HG03135 (cell line): ENCODE data around the gene NCMAP.
"Not testable (repeated sequence)": the region's sequence is repeated elsewhere in the genome, so short reads cannot be mapped to it uniquely, and the experiment has no call there.

Experiments used
- ATAC-seq: cut with Tn5 transposase; IDR thresholded peaks from one replicate; pipeline ENCODE4 v1.9.1; 2021; ENCODE audit warnings: mild to moderate bottlenecking, moderate library complexity; ENCODE audit not compliant: unreplicated experiment

NCMAP gene

GRCh38 chr1:24541711-24542346 is 14.1 kb upstream of the NCMAP start:
- ATAC-seq = no peak

GRCh38 chr1:24544239-24544638 is 11.6 kb upstream of the NCMAP start:
- ATAC-seq = no peak

- ATAC-seq = no peak
Observed at GRCh38 chr1:24545662-24546061, 10.2 kb upstream of the NCMAP start.

GRCh38 chr1:24547195-24547594 is 8.7 kb upstream of the NCMAP start:
- ATAC-seq = no peak

- ATAC-seq = no peak
Observed at GRCh38 chr1:24548070-24548469, 7.8 kb upstream of the NCMAP start.

GRCh38 chr1:24549210-24549609 is 6.7 kb upstream of the NCMAP start:
- ATAC-seq = not testable (repeated sequence)

GRCh38 chr1:24551290-24551959 is 4.5 kb upstream of the NCMAP start:
- ATAC-seq = no peak

GRCh38 chr1:24551960-24552571 is 3.8 kb upstream of the NCMAP start:
- ATAC-seq = no peak

GRCh38 chr1:24553931-24554330 is 2.0 kb upstream of the NCMAP start:
- no peak for ATAC-seq

- ATAC-seq = no peak
Observed at GRCh38 chr1:24554714-24555113, 1.2 kb upstream of the NCMAP start.

GRCh38 chr1:24556414-24556795 is 518 bp downstream of the NCMAP start:
- ATAC-seq = no peak

GRCh38 chr1:24557220-24557619 is 1.3 kb downstream of the NCMAP start:
- no peak for ATAC-seq

GRCh38 chr1:24557711-24558131 is 1.8 kb downstream of the NCMAP start:
- no peak for ATAC-seq

- no peak for ATAC-seq
Observed at GRCh38 chr1:24558455-24558854, 2.6 kb downstream of the NCMAP start.

- ATAC-seq = no peak
Observed at GRCh38 chr1:24558902-24559791, 3.3 kb downstream of the NCMAP start.

GRCh38 chr1:24560361-24560760 is 4.5 kb downstream of the NCMAP start:
- ATAC-seq = no peak

- ATAC-seq = no peak
Observed at GRCh38 chr1:24562625-24563024, 6.7 kb downstream of the NCMAP start.

- no peak for ATAC-seq
Observed at GRCh38 chr1:24564695-24565094, 8.8 kb downstream of the NCMAP start.

- no peak for ATAC-seq
Observed at GRCh38 chr1:24566236-24566867, 10.5 kb downstream of the NCMAP start.

GRCh38 chr1:24567792-24568388 is 12.0 kb downstream of the NCMAP start:
- ATAC-seq = no peak
